Measurements from ENCODE around the gene TCF7L2.

TCF7L2 gene

GRCh38 chr10:112953174-112954159, 3.4 kb downstream of the TCF7L2 start:
- no peak for DNase-seq (ENCODE audit: low read depth, low spot score)
- Histone ChIP-seq H3K4me1 (ENCODE audit: insufficient read depth, insufficient read length) (peaks cover 4% of the 10 kb centered on the region), H3K27me3 (ENCODE audit: insufficient read depth, insufficient read length) (no peaks in the 10 kb centered on the region), H3K4me3 (ENCODE audit: insufficient read length, low read depth) (peak overlapping the region; percentile 69), H3K9ac (ENCODE audit: insufficient read length, low read depth) (peak overlapping the region; percentile 91), H3K9me3 (ENCODE audit: insufficient read depth, low read length) (no peaks in the 10 kb centered on the region), H3K36me3 (ENCODE audit: insufficient read depth, insufficient read length, low read length) (peaks cover 3% of the 10 kb centered on the region)
- TF ChIP-seq ZNF274 (IDR thresholded peaks at IDR 0.05; ENCODE audit: low read depth, low read length) (no peak), YY1 (IDR thresholded peaks at IDR 0.05; ENCODE audit: insufficient read depth, insufficient read length) (no peak), SUZ12 (IDR thresholded peaks at IDR 0.05; ENCODE audit: extremely low read depth, insufficient read depth, insufficient read length) (no peak)

DNA sequence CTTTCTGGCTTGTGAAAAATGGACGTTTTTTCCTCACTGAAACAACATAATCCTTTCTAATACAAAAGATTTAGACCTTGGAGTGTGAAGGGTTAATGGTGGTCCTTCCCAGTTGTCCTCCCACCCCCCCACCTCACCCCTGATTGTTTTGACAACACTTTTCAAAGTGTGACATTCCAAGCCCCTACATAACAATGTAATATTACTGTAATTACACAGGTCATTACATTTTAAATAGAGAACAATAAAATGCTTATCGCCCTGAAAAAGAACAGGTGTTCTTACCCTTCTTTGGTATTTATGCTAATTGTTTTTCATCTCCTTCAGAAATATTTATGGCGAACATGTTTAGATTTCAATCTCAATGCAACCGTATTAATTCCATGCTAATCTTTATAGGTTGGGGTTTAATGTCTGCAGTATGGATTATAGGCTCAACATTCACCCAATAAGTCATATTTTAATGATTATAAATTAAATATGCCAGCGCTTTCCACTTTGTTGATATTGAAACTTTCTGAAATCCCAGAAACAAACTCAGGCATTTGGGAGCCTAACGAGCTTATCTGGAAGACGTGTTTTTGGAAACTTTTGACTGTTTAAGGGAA, 5.0 kb downstream of the TCF7L2 start:
- Histone ChIP-seq H3K36me3 (ENCODE audit: insufficient read depth, insufficient read length, low read length) (peaks cover 3% of the 10 kb centered on the region), H3K9me3 (ENCODE audit: insufficient read depth, low read length) (no peaks in the 10 kb centered on the region), H3K4me1 (ENCODE audit: insufficient read depth, insufficient read length) (peaks cover 4% of the 10 kb centered on the region), H3K27me3 (ENCODE audit: insufficient read depth, insufficient read length) (no peaks in the 10 kb centered on the region), H3K4me3 (ENCODE audit: insufficient read length, low read depth) (no peak overlapping the region), H3K9ac (ENCODE audit: insufficient read length, low read depth) (peak overlapping the region; percentile 50)
- TF ChIP-seq SUZ12 (IDR thresholded peaks at IDR 0.05; ENCODE audit: extremely low read depth, insufficient read depth, insufficient read length) (no peak), ZNF274 (IDR thresholded peaks at IDR 0.05; ENCODE audit: low read depth, low read length) (no peak), YY1 (IDR thresholded peaks at IDR 0.05; ENCODE audit: insufficient read depth, insufficient read length) (no peak)
- no peak for DNase-seq (ENCODE audit: low read depth, low spot score)

DNA sequence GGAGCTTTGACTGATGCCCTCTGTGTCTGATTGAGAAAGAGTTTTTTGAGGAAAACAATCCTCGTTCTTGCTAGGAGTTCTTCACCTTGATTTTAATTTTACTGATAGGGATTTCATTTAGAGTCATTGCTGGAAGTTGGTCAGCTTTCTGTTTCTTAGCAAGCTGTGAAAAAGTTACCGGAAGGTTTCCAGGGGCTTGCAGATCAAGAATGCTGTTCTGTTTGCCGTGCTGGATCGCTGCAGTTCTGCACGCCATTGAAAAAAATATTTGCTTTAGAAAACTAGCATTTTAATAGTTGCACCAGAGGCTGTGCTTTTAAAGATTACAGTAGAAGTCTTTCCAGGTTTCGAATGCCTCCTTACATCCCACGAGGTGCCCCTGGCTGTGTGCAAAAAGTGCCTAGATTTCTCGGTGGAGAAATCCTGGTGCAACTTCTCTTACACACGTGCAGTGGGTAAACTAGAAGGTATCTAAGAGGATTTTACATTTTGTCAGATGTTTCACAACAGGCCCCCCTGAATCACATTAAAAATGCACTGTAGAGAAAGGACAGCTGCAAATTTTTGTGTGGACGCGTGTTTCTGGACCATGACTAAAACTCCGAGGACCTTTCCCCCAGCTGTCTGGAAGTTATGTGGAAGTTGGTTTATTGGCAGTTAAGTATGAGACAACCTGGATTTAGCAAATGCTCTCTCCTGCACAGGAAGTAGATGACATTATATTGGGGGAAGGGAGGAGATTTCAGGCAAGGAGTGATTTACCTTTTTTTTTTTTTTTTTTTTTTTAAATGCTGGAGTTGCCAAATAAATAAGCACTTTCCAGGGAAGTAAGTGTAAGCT, 5.8 kb downstream of the TCF7L2 start:
- Histone ChIP-seq H3K36me3 (ENCODE audit: insufficient read depth, insufficient read length, low read length) (peaks cover 3% of the 10 kb centered on the region), H3K9ac (ENCODE audit: insufficient read length, low read depth) (peak overlapping the region; percentile 50), H3K9me3 (ENCODE audit: insufficient read depth, low read length) (no peaks in the 10 kb centered on the region), H3K27me3 (ENCODE audit: insufficient read depth, insufficient read length) (no peaks in the 10 kb centered on the region), H3K4me3 (ENCODE audit: insufficient read length, low read depth) (peak overlapping the region; percentile 20), H3K4me1 (ENCODE audit: insufficient read depth, insufficient read length) (peaks cover 4% of the 10 kb centered on the region)
- no peak for DNase-seq (ENCODE audit: low read depth, low spot score)
- TF ChIP-seq SUZ12 (IDR thresholded peaks at IDR 0.05; ENCODE audit: extremely low read depth, insufficient read depth, insufficient read length) = no peak
- TF ChIP-seq YY1 (IDR thresholded peaks at IDR 0.05; ENCODE audit: insufficient read depth, insufficient read length) = no peak
- no peak for TF ChIP-seq ZNF274 (IDR thresholded peaks at IDR 0.05; ENCODE audit: low read depth, low read length)

DNA sequence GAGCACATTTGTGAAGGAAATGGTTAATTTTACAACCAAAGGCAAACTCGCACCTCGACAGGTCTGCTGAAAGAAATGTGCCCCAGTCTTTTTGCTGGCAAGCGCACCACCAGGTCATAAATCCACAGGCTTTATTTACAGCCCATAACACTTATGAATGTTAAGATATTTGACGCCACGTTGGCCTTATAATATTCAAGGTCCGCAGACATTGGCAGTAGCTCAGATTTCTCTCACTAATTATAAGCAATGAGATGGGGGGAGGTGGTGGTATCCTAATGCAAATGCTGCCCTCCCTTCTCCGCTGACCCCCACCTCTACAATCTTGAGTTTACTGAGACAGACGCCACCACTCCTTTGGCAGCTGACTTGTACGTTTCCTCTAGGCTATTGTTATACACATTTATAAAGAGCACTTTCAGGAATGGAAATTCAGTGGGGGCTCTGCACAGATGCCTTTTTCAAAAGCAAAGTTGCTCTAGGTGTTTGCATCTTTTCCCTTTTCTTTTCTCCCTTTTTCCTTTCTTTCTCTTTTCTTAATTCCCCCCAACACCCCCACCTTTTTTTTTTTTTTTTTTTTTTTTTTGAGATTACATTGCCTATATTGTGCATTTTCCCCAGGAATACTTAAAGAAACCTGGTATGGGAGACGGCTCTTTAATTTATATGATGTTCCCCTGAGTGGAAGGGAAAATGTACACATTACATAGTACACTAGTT, 6.7 kb downstream of the TCF7L2 start:
- TF ChIP-seq SUZ12 (IDR thresholded peaks at IDR 0.05; ENCODE audit: extremely low read depth, insufficient read depth, insufficient read length) (no peak), YY1 (IDR thresholded peaks at IDR 0.05; ENCODE audit: insufficient read depth, insufficient read length) (no peak)
- Histone ChIP-seq H3K27me3 (ENCODE audit: insufficient read depth, insufficient read length) (no peaks in the 10 kb centered on the region), H3K9me3 (ENCODE audit: insufficient read depth, low read length) (no peaks in the 10 kb centered on the region), H3K9ac (ENCODE audit: insufficient read length, low read depth) (no peak overlapping the region), H3K4me3 (ENCODE audit: insufficient read length, low read depth) (no peak overlapping the region), H3K36me3 (ENCODE audit: insufficient read depth, insufficient read length, low read length) (peaks cover 3% of the 10 kb centered on the region), H3K4me1 (ENCODE audit: insufficient read depth, insufficient read length) (peaks cover 4% of the 10 kb centered on the region)
- DNase-seq (ENCODE audit: low read depth, low spot score) = no peak

DNA sequence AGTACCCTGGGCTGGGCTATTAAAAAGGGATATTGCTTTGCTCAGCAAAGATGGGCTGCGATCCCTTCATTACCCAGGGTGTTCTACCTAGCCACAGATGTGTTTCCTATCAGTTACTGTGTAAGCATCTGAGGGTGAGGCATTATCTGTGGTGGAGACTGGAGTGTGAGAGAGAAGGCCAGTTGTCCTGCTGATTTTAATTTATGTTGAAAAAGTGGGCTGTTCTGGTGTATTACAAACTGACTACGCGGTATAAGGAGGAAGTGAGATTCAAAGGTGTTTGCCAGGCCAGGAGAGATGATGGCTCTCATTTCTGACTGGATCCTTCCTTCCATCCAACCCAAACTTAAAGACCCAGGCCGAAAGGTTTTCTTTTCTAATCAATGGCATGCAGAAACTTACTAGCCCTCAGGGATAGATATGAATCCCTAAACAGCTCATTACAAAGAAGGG, 7.6 kb downstream of the TCF7L2 start:
- no peak overlapping the region for H3K4me3 ChIP-seq (ENCODE audit: insufficient read length, low read depth)
- H3K9me3 ChIP-seq (ENCODE audit: insufficient read depth, low read length) = no peaks in the 10 kb centered on the region
- DNase-seq (ENCODE audit: low read depth, low spot score) = no peak
- H3K36me3 ChIP-seq (ENCODE audit: insufficient read depth, insufficient read length, low read length) = no peaks in the 10 kb centered on the region
- TF ChIP-seq SUZ12 (IDR thresholded peaks at IDR 0.05; ENCODE audit: extremely low read depth, insufficient read depth, insufficient read length) = no peak
- TF ChIP-seq ZNF274 (IDR thresholded peaks at IDR 0.05; ENCODE audit: low read depth, low read length) = no peak
- TF ChIP-seq YY1 (IDR thresholded peaks at IDR 0.05; ENCODE audit: insufficient read depth, insufficient read length) = no peak
- peak overlapping the region; percentile 39 for H3K9ac ChIP-seq (ENCODE audit: insufficient read length, low read depth)
- no peaks in the 10 kb centered on the region for H3K27me3 ChIP-seq (ENCODE audit: insufficient read depth, insufficient read length)
- H3K4me1 ChIP-seq (ENCODE audit: insufficient read depth, insufficient read length) = peaks cover 4% of the 10 kb centered on the region

DNA sequence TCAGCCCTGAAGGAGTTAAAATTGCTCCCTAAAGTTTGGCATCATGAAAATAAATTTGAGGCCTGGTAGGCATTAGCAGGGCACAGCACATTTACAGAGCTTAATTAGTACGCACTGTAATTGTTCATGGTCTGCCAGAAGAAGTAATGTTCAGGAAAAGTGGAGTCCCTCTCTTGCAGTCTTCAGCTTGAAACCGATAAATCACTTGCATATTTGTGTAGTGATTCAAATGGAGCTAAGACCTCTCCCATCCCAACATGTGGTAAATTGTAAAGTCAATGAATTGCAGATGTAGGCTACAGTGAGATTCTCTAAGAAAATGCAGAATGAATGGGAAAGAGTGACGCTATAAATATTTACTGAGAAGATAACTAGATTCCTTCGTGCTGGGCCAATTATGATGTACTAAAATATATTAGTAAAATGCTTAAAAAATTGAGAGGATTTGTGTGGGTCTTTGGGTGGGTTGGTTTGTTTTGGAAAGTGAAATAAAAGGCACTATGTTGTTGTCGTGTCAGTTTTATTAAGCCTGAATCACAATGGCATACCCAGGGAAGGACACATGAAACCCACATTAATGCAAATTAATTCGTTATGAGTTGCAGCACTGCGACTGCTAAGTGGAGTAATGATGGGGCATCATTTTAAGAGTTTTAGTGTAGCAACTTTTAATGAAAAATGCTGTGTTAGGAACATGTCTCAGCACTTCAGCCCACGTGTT, 8.4 kb downstream of the TCF7L2 start:
- Histone ChIP-seq H3K9ac (ENCODE audit: insufficient read length, low read depth) (peak overlapping the region; percentile 39), H3K36me3 (ENCODE audit: insufficient read depth, insufficient read length, low read length) (no peaks in the 10 kb centered on the region), H3K4me3 (ENCODE audit: insufficient read length, low read depth) (no peak overlapping the region), H3K27me3 (ENCODE audit: insufficient read depth, insufficient read length) (no peaks in the 10 kb centered on the region), H3K9me3 (ENCODE audit: insufficient read depth, low read length) (no peaks in the 10 kb centered on the region), H3K4me1 (ENCODE audit: insufficient read depth, insufficient read length) (peaks cover 4% of the 10 kb centered on the region)
- TF ChIP-seq SUZ12 (IDR thresholded peaks at IDR 0.05; ENCODE audit: extremely low read depth, insufficient read depth, insufficient read length) = no peak
- no peak for TF ChIP-seq ZNF274 (IDR thresholded peaks at IDR 0.05; ENCODE audit: low read depth, low read length)
- TF ChIP-seq YY1 (IDR thresholded peaks at IDR 0.05; ENCODE audit: insufficient read depth, insufficient read length) = no peak
- DNase-seq (ENCODE audit: low read depth, low spot score) = no peak

Data from NT2/D1 (cell line).